ENCODE measurements around the gene MTA3. TPM values are rescaled to one million over a fixed set of nuclear protein-coding genes. Genes with fewer than 3 reads are reported as not detected.

Gene MTA3
- total and polyA plus RNA-seq, 9 donors, result 31.9 to 87.5 (median 61.0) TPM

DNA sequence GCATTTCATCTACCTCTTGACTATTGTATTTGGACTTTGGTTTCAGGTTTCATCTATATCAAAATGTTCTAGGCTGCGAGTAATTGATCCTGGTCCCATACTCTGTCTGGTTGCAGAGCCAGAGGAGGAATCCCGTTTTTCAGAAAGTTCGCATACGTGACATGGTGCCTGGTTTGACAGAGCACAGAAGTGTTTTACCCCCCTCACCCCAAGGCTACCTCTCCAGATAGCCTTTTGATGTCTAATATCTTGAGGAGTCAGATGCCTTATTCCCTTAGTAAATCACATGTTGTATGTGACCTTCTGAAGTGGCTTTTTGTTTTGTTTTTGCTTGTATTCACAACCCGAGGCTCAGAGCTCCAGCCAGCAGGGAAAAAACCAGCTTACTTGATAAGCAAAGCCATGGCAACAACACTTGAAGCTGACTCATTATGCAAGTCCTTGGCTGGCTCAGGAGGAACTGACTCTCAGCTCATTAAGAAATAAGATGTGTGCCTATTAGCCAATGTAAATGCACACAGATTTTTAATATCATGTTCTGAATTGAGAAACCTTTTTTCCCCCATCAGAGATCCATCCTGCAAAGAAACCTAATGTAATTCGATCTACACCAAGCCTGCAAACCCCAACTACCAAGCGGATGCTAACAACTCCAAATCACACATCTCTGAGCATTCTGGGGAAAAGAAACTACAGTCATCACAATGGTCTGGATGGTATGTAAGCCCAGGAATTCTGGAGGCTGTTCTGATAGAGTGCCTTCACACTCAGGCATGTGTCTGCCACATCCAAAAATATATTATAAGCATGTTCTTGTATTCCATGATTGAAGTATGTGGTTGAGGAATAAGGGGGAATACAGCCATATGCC lies 154.1 kb downstream of the MTA3 start:
- intact Hi-C loops (cut with DNase I), result no loop called here
- WGBS, 3 donors, result 16 to 25% (median 19%) methylated on average over 7 of the region's 7 CpGs
- Histone ChIP-seq H3K27ac (peak overlapping the region in 1 of 2 donors; percentile 55), H3K9me3 (no peaks in the 10 kb centered on the region), H3K36me3 (no peaks in the 10 kb centered on the region), H3K4me3 (no peak overlapping the region), H3K27me3 (no peaks in the 10 kb centered on the region), H3K4me1 (ENCODE audit: insufficient read depth) (peaks cover 7% of the 10 kb centered on the region)
- TF ChIP-seq, protein P1, sequence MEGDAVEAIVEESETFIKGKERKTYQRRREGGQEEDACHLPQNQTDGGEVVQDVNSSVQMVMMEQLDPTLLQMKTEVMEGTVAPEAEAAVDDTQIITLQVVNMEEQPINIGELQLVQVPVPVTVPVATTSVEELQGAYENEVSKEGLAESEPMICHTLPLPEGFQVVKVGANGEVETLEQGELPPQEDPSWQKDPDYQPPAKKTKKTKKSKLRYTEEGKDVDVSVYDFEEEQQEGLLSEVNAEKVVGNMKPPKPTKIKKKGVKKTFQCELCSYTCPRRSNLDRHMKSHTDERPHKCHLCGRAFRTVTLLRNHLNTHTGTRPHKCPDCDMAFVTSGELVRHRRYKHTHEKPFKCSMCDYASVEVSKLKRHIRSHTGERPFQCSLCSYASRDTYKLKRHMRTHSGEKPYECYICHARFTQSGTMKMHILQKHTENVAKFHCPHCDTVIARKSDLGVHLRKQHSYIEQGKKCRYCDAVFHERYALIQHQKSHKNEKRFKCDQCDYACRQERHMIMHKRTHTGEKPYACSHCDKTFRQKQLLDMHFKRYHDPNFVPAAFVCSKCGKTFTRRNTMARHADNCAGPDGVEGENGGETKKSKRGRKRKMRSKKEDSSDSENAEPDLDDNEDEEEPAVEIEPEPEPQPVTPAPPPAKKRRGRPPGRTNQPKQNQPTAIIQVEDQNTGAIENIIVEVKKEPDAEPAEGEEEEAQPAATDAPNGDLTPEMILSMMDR (IDR thresholded peaks at IDR 0.05), result peak in 1 of 3 donors; percentile 11
- TF ChIP-seq EP300 (IDR thresholded peaks at IDR 0.05), result no peak
- no peak for TF ChIP-seq POLR2A (IDR thresholded peaks at IDR 0.05)
- peak; percentile 50 to 81 (median 61) for DNase-seq

DNA sequence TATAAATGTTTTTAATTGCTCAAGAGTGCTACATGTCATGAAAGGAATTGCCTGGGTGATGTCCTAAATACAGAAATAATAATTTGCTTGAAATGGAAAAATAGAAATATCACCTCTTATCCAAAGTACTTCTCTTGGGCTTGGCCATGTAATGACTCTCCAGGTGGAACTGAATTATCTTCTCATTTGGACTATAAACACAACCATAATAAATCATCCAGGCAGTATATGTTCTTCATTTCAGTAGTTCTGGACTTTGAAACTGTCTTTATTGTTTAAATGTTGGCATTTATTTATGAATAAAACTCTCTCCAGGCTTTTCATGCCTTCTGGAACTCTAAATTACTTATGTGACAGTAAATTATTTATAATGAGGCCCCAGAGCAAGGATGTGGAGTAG lies 155.0 kb downstream of the MTA3 start:
- TF ChIP-seq EP300 (IDR thresholded peaks at IDR 0.05) (no peak), POLR2A (IDR thresholded peaks at IDR 0.05) (no peak)
- TF ChIP-seq, protein P1 (IDR thresholded peaks at IDR 0.05), result no peak
- no peaks in the 10 kb centered on the region for H3K27me3 ChIP-seq
- intact Hi-C loops (cut with DNase I), result no loop called here
- no peaks in the 10 kb centered on the region for H3K36me3 ChIP-seq
- H3K4me1 ChIP-seq (ENCODE audit: insufficient read depth), result peaks cover 7% of the 10 kb centered on the region
- no peaks in the 10 kb centered on the region for H3K9me3 ChIP-seq
- no peak overlapping the region for H3K4me3 ChIP-seq
- DNase-seq, result no peak
- H3K27ac ChIP-seq, result no peak overlapping the region

DNA sequence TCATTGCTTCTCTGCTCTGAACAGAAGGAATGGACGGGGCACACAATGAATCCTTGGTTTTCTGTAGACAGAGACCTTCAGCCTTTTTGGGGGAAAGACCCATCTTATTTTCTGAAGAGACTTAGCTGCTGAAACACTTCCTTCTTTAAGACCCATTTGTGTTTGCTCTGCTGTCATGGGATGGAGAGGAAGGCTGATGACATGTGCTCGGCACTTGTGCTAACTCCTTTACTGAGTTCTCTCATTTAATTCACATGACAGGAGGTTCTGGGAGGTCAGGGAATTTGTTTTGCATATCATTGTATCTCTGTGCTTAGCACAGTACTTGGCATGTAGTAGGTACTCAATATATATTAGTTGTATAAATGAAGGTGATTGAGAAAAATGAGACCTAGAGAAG lies 156.5 kb downstream of the MTA3 start:
- Histone ChIP-seq H3K9me3 (no peaks in the 10 kb centered on the region), H3K4me1 (ENCODE audit: insufficient read depth) (peaks cover 7% of the 10 kb centered on the region), H3K27me3 (no peaks in the 10 kb centered on the region), H3K36me3 (no peaks in the 10 kb centered on the region), H3K4me3 (no peak overlapping the region), H3K27ac (no peak overlapping the region)
- 97 to 98% (median 97%) methylated on average over 2 of the region's 2 CpGs for WGBS, 3 donors
- intact Hi-C loops (cut with DNase I), result no loop called here
- DNase-seq, result no peak
- TF ChIP-seq EP300 (IDR thresholded peaks at IDR 0.05) (no peak), POLR2A (IDR thresholded peaks at IDR 0.05) (no peak)
- TF ChIP-seq, protein P1 (IDR thresholded peaks at IDR 0.05), result no peak

DNA sequence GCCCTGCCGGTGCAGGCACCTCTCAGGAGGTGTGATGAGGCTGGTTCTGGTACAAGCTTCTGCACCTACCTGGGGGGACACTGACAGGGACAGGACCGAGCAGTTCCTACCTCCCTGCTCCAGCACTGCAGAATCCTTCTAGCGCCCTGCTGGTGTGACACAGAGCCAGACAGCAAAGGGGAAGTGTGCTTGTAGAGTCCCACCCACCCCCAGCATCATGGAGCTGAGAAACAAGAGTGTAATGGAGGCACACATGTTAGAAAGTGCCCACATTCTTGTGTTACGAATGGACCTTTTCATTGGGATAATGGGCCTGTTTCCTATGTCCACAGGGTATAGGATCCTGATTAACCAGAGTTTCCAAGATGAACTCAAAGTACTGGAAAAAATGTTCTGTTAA lies 157.2 kb downstream of the MTA3 start:
- H3K27ac ChIP-seq, result no peak overlapping the region
- H3K4me3 ChIP-seq, result no peak overlapping the region
- H3K36me3 ChIP-seq, result no peaks in the 10 kb centered on the region
- 90 to 94% (median 93%) methylated on average over 4 of the region's 4 CpGs for WGBS, 3 donors
- TF ChIP-seq, protein P1 (IDR thresholded peaks at IDR 0.05), result no peak
- no peak for TF ChIP-seq POLR2A (IDR thresholded peaks at IDR 0.05)
- no peak for TF ChIP-seq EP300 (IDR thresholded peaks at IDR 0.05)
- no peaks in the 10 kb centered on the region for H3K9me3 ChIP-seq
- no peak for DNase-seq
- no peaks in the 10 kb centered on the region for H3K27me3 ChIP-seq
- intact Hi-C loops (cut with DNase I), result no loop called here
- H3K4me1 ChIP-seq (ENCODE audit: insufficient read depth), result peaks cover 7% of the 10 kb centered on the region
